HG03469 (cell line): Measurements from ENCODE around the gene DLG4.
A peak's percentile ranks its signal among the peaks of the same experiment; 100 is the strongest.

Source experiments
- ATAC-seq: cut with Tn5 transposase; IDR thresholded peaks from one replicate; pipeline ENCODE4 v1.9.1; 2021; ENCODE audit warnings: mild to moderate bottlenecking, moderate library complexity, moderate number of reproducible peaks; ENCODE audit not compliant: unreplicated experiment

Gene DLG4

DNA sequence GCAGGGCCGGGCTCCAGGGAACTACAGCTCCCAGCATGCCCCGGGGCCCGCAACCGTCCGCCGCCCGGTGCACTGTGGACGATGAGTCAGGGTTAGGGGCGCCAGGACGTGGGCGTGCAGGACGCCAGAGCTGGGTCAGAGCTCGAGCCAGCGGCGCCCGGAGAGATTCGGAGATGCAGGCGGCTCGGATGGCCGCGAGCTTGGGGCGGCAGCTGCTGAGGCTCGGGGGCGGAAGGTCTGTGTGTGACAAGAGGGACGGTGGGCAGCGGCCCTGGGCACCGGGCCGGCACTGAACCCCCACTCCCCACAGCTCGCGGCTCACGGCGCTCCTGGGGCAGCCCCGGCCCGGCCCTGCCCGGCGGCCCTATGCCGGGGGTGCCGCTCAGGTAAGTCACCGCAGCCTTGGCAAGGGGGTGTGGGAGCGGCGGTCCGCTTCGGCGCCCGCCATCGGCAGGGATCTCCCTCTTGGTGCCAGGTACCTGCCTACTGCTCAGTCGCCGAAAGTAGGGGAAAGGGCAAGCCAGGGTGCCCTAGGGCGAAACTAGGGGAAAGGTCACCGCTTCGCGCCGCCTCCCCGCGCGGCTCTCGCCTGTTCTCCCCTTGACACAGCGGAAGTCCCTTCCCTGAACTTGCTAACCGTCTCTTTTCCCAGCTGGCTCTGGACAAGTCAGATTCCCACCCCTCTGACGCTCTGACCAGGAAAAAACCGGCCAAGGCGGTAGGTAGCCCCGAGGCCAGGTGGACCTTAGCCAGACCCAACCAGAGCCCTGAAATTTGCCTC is at the start of gene DLG4, which contains the start of gene ACADVL:
Gene DLG4, minus strand, starts transcription at position 25 of the 781 bp plus-strand sequence.
Gene ACADVL, plus strand, starts transcription at position 127 of the 781 bp plus-strand sequence. Its CDS starts 47 bp downstream, at position 174.
- ATAC-seq, result no peak

DNA sequence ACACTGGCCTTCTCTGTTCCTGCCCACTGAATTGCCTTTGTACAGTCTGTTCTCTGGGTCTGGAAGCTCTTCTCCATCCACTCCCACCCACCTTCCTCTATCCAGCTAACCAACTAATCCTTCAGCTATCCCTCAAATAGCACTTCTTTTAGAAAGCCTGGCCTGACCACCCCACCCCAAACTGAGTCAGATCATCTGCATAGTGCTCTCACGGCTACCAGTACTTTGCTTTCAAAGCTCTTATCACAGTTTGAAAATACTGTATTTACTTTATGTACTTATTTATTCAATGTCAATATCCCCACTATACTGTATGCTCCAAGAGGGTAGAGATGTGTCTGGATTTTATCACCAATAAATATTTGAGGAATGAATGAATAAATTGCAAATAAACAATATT is 47.1 kb upstream of the DLG4 start:
- ATAC-seq, result no peak

- ATAC-seq, result no peak
Observed at GRCh38 chr17:7263801-7264078, 44.1 kb upstream of the DLG4 start.

- no peak for ATAC-seq
Observed at GRCh38 chr17:7262935-7263800, 43.5 kb upstream of the DLG4 start.

GRCh38 chr17:7262192-7262934 is 42.7 kb upstream of the DLG4 start, which contains the start of gene CLDN7:
TSS of gene CLDN7 (minus strand) at chr17:7262478. CDS start at chr17:7262043, 435 bp downstream.
- no peak for ATAC-seq

- ATAC-seq, result no peak
Observed at GRCh38 chr17:7261379-7262191, 41.9 kb upstream of the DLG4 start.

DNA sequence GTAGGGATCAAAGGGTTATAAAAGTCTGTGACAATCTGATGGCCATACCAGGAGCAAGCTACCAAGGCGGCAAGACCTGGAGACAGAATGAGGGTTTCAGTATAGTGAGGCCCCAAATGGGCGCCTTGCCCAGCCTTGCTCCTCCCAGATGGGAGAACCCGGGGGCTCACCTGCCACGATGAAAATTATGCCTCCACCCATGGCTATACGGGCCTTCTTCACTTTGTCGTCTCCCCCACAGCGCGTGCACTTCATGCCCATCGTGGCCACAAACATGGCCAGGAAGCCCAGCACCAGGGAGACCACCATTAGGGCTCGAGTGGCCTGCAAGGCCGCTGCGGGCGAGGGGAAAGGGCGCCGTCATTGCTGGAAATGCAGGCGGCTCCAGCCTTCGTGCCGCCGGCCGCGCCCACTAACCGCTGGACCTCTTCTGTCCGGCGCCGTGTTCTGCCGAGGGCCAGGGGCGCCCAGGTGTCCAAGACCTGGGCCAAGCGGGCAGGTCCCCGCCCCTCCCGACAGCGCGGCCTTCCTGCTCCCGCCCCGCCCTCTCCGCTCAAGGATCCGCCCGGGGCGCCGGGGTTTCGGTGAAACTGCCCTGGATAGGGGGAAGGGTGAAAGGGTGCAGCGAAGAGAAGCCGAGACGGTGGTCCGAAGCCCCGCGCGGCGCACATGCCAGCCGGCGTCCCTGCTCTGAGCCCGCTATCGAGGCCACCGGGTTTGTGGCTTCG is 41.2 kb upstream of the DLG4 start:
- ATAC-seq, result no peak

DNA sequence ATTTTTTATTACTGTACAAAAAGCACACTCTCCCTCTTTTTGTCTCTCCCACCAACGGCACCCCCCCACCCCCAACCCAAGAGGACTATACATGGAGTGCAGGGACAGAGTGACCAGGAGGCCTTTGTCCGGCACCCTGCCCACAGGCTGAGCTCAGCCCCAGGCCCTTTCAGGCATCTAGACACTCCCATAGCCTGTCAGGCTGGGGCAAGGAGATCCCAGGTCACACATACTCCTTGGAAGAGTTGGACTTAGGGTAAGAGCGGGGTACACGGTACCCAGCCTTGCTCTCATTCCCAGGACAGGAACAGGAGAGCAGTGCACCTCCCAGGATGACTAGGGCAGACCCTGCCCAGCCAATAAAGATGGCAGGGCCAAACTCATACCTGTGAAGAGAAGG is 40.5 kb upstream of the DLG4 start:
- no peak for ATAC-seq

GRCh38 chr17:7259555-7259889 is 39.9 kb upstream of the DLG4 start:
- ATAC-seq, result no peak

GRCh38 chr17:7258731-7259554 is 39.3 kb upstream of the DLG4 start:
- ATAC-seq, result no peak

DNA sequence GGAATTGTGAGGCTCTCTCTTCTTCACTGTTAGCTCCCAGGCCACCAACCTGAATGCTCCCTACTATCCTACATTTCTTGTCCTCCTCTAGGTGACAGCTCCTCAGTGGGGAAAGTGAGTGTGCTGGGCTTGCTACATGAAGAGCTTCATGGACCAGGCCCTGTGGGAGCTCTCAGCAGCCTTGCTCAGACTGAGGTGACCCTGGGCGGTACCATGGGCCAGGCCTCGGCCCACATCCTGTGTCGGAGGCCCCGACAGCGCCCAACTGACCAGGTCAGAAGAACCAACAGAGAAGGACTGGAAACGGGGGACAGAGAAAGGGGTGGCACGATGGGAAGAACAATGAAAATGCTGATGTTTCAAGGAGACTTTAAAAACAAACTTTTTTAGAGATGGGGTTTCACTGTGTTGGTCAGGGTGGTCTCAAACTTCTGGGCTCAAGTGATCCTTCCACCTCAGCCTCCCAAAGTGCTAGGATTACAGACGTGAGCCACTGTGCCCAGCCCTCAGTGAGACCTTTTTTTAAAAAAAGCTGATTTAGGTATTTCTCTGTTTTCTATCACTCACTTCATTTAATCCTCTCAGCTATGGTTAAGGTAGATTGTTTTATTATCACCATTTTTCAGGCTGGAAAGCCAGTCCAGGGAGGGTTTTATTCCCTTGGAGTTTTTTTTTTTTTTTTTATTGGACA is 37.3 kb upstream of the DLG4 start:
- ATAC-seq, result no peak

- no peak for ATAC-seq
Observed at GRCh38 chr17:7254511-7254910, 34.9 kb upstream of the DLG4 start.

- ATAC-seq, result no peak
Observed at GRCh38 chr17:7253082-7253481, 33.4 kb upstream of the DLG4 start.

DNA sequence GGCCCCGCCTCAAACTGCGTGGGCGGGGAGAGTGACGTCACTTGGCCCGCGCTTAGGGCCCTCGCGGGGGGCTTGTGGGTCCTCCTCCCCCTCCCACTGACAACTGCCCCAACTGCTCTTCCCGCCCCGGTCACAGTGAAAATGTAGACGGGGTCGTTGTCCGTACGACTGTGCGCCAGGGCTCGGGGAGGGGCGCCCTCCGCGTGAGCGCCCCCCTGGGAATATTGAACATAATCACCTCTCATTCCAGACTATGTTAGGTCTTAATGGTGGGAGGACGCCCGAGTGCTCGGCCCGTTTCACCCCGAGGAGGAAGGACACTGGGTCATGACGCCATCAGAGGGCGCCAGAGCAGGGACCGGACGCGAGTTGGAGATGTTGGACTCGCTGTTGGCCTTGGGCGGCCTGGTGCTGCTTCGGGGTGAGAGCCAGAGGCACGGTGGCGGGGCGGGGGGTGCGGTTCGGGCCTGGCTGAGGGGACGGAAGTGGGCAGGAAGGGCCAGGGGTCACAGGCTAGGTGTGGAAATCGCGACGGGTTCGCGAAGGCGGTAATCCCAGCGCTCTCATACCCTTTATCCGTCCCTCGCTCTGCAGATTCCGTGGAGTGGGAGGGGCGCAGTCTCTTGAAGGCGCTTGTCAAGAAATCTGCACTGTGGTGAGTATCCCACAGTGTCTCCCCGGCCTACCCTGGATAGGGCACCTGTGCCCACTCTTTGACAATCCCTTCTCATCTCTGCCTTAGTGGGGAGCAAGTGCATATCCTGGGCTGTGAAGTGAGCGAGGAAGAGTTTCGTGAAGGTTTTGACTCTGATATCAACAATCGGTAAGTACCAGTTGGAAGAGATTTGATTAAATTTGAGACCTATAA is 32.8 kb upstream of the DLG4 start, which contains the start of gene ELP5:
Gene ELP5, plus strand, starts transcription at position 40 of the 868 bp plus-strand sequence. Its CDS starts 336 bp downstream, at position 376.
- ATAC-seq, result peak; percentile 35

DNA sequence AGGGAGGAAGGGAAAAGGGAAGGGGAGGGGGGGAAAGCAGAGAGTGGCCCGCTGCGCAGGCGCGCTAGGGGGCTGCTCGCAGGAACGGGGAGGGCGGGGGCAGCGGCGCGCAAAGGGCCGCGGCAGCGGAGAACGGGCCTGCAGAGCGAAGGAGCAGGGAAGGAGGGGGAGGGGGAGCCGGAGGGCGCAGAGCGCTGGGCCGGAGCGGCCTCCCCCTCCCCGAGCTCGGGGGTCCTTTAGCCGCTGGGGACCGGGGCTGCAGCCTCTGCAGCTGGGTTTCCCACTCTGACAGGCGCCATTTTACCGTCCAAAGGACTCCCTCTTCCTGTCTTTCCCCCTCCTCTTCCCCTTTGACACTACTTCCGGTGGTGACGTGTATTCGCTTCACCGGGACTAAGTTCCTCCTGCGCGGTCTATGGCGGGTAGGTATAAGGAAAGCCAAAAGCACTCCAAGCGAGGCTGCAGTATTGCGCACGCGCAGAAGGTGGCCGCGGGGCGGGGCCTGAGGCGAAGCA is 32.1 kb upstream of the DLG4 start, which contains the start of gene CTDNEP1:
Gene CTDNEP1, minus strand, starts transcription at position 74 of the 515 bp plus-strand sequence. CDS start 438 bp downstream, outside the sequence.
- ATAC-seq, result peak; percentile 70

GRCh38 chr17:7250695-7251627 is 31.3 kb upstream of the DLG4 start:
- no peak for ATAC-seq
